Measurements from ENCODE around the gene ENG. TPM values are rescaled to one million over a fixed set of nuclear protein-coding genes. Genes with fewer than 3 reads are reported as not detected.

ENG gene
- total RNA-seq: 0.88 and 2.0 TPM in 2 replicates

GRCh38 chr9:127854184-127854806, at the start of gene ENG:
Gene ENG (minus strand): TSS chr9:127854658. CDS start chr9:127854355, 303 bp downstream.

GRCh38 chr9:127899128-127899943, 44.9 kb upstream of the ENG start, which contains the start of gene ST6GALNAC6:
Gene ST6GALNAC6 (minus strand): TSS chr9:127899603. CDS start chr9:127897981, 1,622 bp downstream.

GRCh38 chr9:127877566-127877998, 23.1 kb upstream of the ENG start, which contains the start of gene AK1:
Gene AK1 (minus strand): TSS chr9:127877675. CDS start chr9:127874617, 3,058 bp downstream.

GRCh38 chr9:127802576-127803443, 51.6 kb downstream of the ENG start, which contains the start of gene FPGS:
Gene FPGS (plus strand): TSS chr9:127802882. CDS start chr9:127802925, 43 bp downstream.

GRCh38 chr9:127785933-127786772, 68.3 kb downstream of the ENG start, which contains the start of gene CDK9:
Gene CDK9 (plus strand): TSS chr9:127786034. CDS start chr9:127786149, 115 bp downstream.

GRCh38 chr9:127778280-127779135, 76.0 kb downstream of the ENG start, which contains the start of gene SH2D3C:
Gene SH2D3C (minus strand): TSS chr9:127778666. CDS start chr9:127778627, 39 bp downstream.

Other genes starting within 250 kb of the ENG start
- 14.8 and 30.6 TPM in 2 replicates for gene STXBP1, start 242.4 kb downstream of the ENG start, total RNA-seq
- not detected in 2 replicates for gene CFAP157, start 147.7 kb downstream of the ENG start, total RNA-seq
- 41.0 and 44.5 TPM in 2 replicates for gene PTRH1, start 139.0 kb downstream of the ENG start, total RNA-seq
- gene TTC16, start 138.6 kb downstream of the ENG start, total RNA-seq: not detected in 2 replicates
- 13.6 and 17.7 TPM in 2 replicates for gene TOR2A, start 119.4 kb downstream of the ENG start, total RNA-seq
- 0.21 TPM in 1 of 2 replicates, not detected in the other for gene SH2D3C, start 76.0 kb downstream of the ENG start, total RNA-seq
- 16.2 and 26.1 TPM in 2 replicates for gene CDK9, start 68.6 kb downstream of the ENG start, total RNA-seq
- 71.9 and 77.8 TPM in 2 replicates for gene FPGS, start 51.8 kb downstream of the ENG start, total RNA-seq
- gene AK1, start 23.0 kb upstream of the ENG start, total RNA-seq: 26.3 and 47.5 TPM in 2 replicates
- gene ST6GALNAC6, start 44.9 kb upstream of the ENG start, total RNA-seq: 37.7 and 38.1 TPM in 2 replicates
- gene ST6GALNAC4, start 62.4 kb upstream of the ENG start, total RNA-seq: 44.8 and 45.3 TPM in 2 replicates
- gene PIP5KL1, start 76.1 kb upstream of the ENG start, total RNA-seq: 6.6 and 16.0 TPM in 2 replicates
- gene DPM2, start 83.2 kb upstream of the ENG start, total RNA-seq: 23.0 and 30.4 TPM in 2 replicates
- 4.1 and 8.6 TPM in 2 replicates for gene EEIG1, start 126.3 kb upstream of the ENG start, total RNA-seq
- gene NAIF1, start 212.7 kb upstream of the ENG start, total RNA-seq: 8.2 and 10.0 TPM in 2 replicates
- gene SLC25A25, start 213.6 kb upstream of the ENG start, total RNA-seq: 10.8 and 12.4 TPM in 2 replicates